Endothelial cell of umbilical vein (primary cell): ENCODE measurements around the gene B3GALNT2. TPM values are rescaled to one million over a fixed set of nuclear protein-coding genes. Genes with fewer than 3 reads are reported as not detected.

Experiments
- BruUV-seq: library from RNA; stranded (reverse); fragments of 400-500 nt; replicated peaks from 2 replicates; lab custom pipeline; 2021; lab: Mats Ljungman, UMichigan
- CTCF ChIA-PET: fragments of 300-600, 350-600 bp; sonication (Branson Sonifier 250); formaldehyde crosslinking; loops from one replicate; lab custom pipeline; 2021; ENCODE audit warnings: antibody characterized with exemption, inconsistent platforms; lab: Charles Lee
- POLR2A ChIA-PET: fragments of 300-600, 350-600 bp; sonication (Branson Sonifier 250); formaldehyde crosslinking; loops from one replicate; lab custom pipeline; 2021; ENCODE audit warnings: antibody characterized with exemption, inconsistent platforms; lab: Charles Lee
- DNase-seq: peaks from one replicate; pipeline ENCODE4 v3.0.0-alpha.2; 2011; ENCODE audit warnings: low read depth, low spot score
- FAIRE-seq: peaks from 2 replicates; lab custom pipeline; 2011; peaks lifted over from hg19 to GRCh38; lab: Jason Lieb, UNC
- H2AFZ ChIP-seq: 2 replicates; pipeline ENCODE4 v1.6.0; 2012; ENCODE audit warnings: low read depth, low read length, control low read depth, inconsistent platforms
- H3K27ac ChIP-seq: 2 replicates; pipeline ENCODE4 v1.5.1; 2011; ENCODE audit warnings: low read depth, mild to moderate bottlenecking, control low read depth, low read length, moderate library complexity; ENCODE audit not compliant: insufficient read depth
- H3K27me3 ChIP-seq, 2 experiments: 2 replicates each; pipeline versions ENCODE4 v1.6.0 to v1.6.1; 2011; ENCODE audit warnings: low read length in 2 of 2, mixed read lengths in 1 of 2; ENCODE audit not compliant: control insufficient read depth in 2 of 2, insufficient read depth in 2 of 2
- H3K36me3 ChIP-seq, 2 experiments: 2 replicates in 1 of 2; 3 replicates in 1 of 2; pipeline ENCODE4 v1.5.1; 2011; ENCODE audit warnings: low read length in 2 of 2, mild to moderate bottlenecking in 1 of 2, moderate library complexity in 1 of 2; ENCODE audit not compliant: control insufficient read depth in 2 of 2, insufficient read depth in 2 of 2; ENCODE audit errors: extremely low read depth in 1 of 2
- H3K4me1 ChIP-seq: 3 replicates; pipeline ENCODE4 v1.5.1; 2011; ENCODE audit warnings: mild to moderate bottlenecking, low read length; ENCODE audit not compliant: control insufficient read depth, insufficient read depth; ENCODE audit errors: extremely low read depth
- H3K4me2 ChIP-seq: 2 replicates; pipeline ENCODE4 v1.6.1; 2011; ENCODE audit warnings: low read length, control low read depth, mixed read lengths; ENCODE audit not compliant: insufficient read depth
- H3K4me3 ChIP-seq, 3 experiments: fragments of 200-600 bp in 1 of 3; sonication (generic), shearing (Covaris generic) in 1 of 3; replicated peaks in 1 of 3; 2 replicates each; pipeline ENCODE4 v1.5.1; 2011 to 2016; ENCODE audit warnings: control low read depth in 3 of 3, low read length in 3 of 3, mild to moderate bottlenecking in 2 of 3, inconsistent platforms in 1 of 3, low read depth in 1 of 3, moderate library complexity in 1 of 3; ENCODE audit not compliant: insufficient read depth in 1 of 3
- H3K79me2 ChIP-seq: 2 replicates; pipeline ENCODE4 v1.6.0; 2012; ENCODE audit warnings: low read length, inconsistent platforms; ENCODE audit not compliant: control insufficient read depth, insufficient read depth
- H3K9ac ChIP-seq: replicated peaks from 2 replicates; pipeline ENCODE3; 2011; ENCODE audit warnings: low read length, control low read depth; ENCODE audit not compliant: insufficient read depth; ENCODE audit errors: extremely low read depth
- H3K9me1 ChIP-seq: replicated peaks from 3 replicates; pipeline ENCODE4 v1.6.0; 2011; ENCODE audit warnings: mild to moderate bottlenecking, low read length; ENCODE audit not compliant: control insufficient read depth, insufficient read depth; ENCODE audit errors: extremely low read depth
- H3K9me3 ChIP-seq: replicated peaks from 2 replicates; pipeline ENCODE4 v1.5.1; 2012; ENCODE audit warnings: low read length, inconsistent platforms; ENCODE audit not compliant: control insufficient read depth, insufficient read depth
- H4K20me1 ChIP-seq: replicated peaks from 2 replicates; pipeline ENCODE3; 2011; ENCODE audit warnings: mild to moderate bottlenecking, low read length; ENCODE audit not compliant: control insufficient read depth, insufficient read depth; ENCODE audit errors: extremely low read depth
- CTCF ChIP-seq, 2 donors: IDR thresholded peaks; 1 replicate in 1 of 2; 2 replicates in 1 of 2; pipeline ENCODE4 v1.5.1; 2011; ENCODE audit warnings: low read length in 2 of 2, mild to moderate bottlenecking in 2 of 2, moderate library complexity in 2 of 2, control low read depth in 1 of 2, inconsistent platforms in 1 of 2, low read depth in 1 of 2; ENCODE audit not compliant: insufficient read depth in 1 of 2; ENCODE audit errors: extremely low read depth in 1 of 2
- EZH2 ChIP-seq: IDR thresholded peaks from 2 replicates; pipeline ENCODE4 v1.6.1; 2012; ENCODE audit warnings: borderline replicate concordance, low read depth, mild to moderate bottlenecking, moderate library complexity, low read length, inconsistent platforms; ENCODE audit not compliant: severe bottlenecking
- FOS ChIP-seq: IDR thresholded peaks from 2 replicates; pipeline ENCODE4 v1.6.1; 2011; ENCODE audit warnings: mild to moderate bottlenecking, low read length, moderate library complexity, borderline replicate concordance; ENCODE audit not compliant: insufficient read depth
- GATA2 ChIP-seq: IDR thresholded peaks from 2 replicates; pipeline ENCODE4 v1.7.0; 2011; ENCODE audit warnings: low read depth, mild to moderate bottlenecking, moderate library complexity, mixed read lengths, low read length; ENCODE audit not compliant: insufficient read length, insufficient read depth
- JUN ChIP-seq: IDR thresholded peaks from 2 replicates; pipeline ENCODE4 v1.6.1; 2011; ENCODE audit warnings: borderline replicate concordance, low read depth; ENCODE audit not compliant: insufficient read length, insufficient read depth
- MAX ChIP-seq: IDR thresholded peaks from 2 replicates; pipeline ENCODE4 v1.6.1; 2011; ENCODE audit not compliant: insufficient read depth, insufficient read length
- MYC ChIP-seq: IDR thresholded peaks from one replicate; pipeline ENCODE4 v1.6.1; 2011; ENCODE audit warnings: mild to moderate bottlenecking, low read depth, low read length
- POLR2A ChIP-seq: IDR thresholded peaks from 2 replicates; pipeline ENCODE4 v1.6.1; 2012; ENCODE audit warnings: low read depth, mild to moderate bottlenecking, control low read depth, low read length
- POLR2AphosphoS5 ChIP-seq: IDR thresholded peaks from 2 replicates; pipeline ENCODE4 v1.6.1; 2012; ENCODE audit warnings: low read depth, mild to moderate bottlenecking, control low read depth, low read length, moderate library complexity; ENCODE audit not compliant: insufficient read depth
- dilution Hi-C: fragments of 300-500 bp; cut with MboI; formaldehyde crosslinking; loops from one replicate; pipeline ENCODE4 v1.15.0; 2019; ENCODE audit warnings: low sequenced_read_pairs; ENCODE audit not compliant: extremely low pct_ligation_motif_present
- intact Hi-C: fragments of 100-400 bp; cut with micrococcal nuclease; formaldehyde crosslinking; loops from one replicate; pipeline ENCODE4 v1.10.0; 2022
- polyA plus RNA-seq, 4 experiments: library from polyadenylated mRNA; depleted of rRNA in 3 of 4; stranded (reverse) in 3 of 4; unstranded in 1 of 4; fragments of >200 nt; gene quantifications; 2 replicates each; pipeline versions ENCODE4 v1.2.1 to v1.2.3, GENCODE V29; 2011 to 2012; ENCODE audit warnings: missing spikeins in 1 of 4
- total RNA-seq: library from RNA; stranded (reverse); gene quantifications from 2 replicates; pipeline ENCODE4 v1.2.3, GENCODE V29; 2021

The B3GALNT2 gene
- total and polyA plus RNA-seq, 2 donors (not counting 3 experiments of a cell fraction or from before 2014, with no cell fraction given) = 12.0 to 32.2 TPM

- Histone ChIP-seq H4K20me1 (no peaks in the 10 kb centered on the region), H3K9me1 (no peaks in the 10 kb centered on the region), H3K9me3 (no peaks in the 10 kb centered on the region), H3K79me2 (no peaks in the 10 kb centered on the region), H3K4me2 (no peak overlapping the region), H2AFZ (no peak overlapping the region), H3K9ac (no peak overlapping the region), H3K36me3 (no peaks in the 10 kb centered on the region), H3K4me1 (no peaks in the 10 kb centered on the region), H3K27ac (no peak overlapping the region), H3K4me3 (no peak overlapping the region), H3K27me3 (no peaks in the 10 kb centered on the region)
- ChIA-PET POLR2A (no interaction called here), CTCF (interaction anchor here (1.5 kb wide), 1 partner anchor 49 kb away, joined by 5 read pairs; no protein-coding TSS in a partner anchor)
- TF ChIP-seq FOS (no peak), EZH2 (no peak), GATA2 (no peak), POLR2AphosphoS5 (no peak), POLR2A (no peak), MYC (no peak)
- BruUV-seq = no TSS peak
- DNase-seq = no peak
- no peak for FAIRE-seq
- dilution Hi-C loops (no loop called here), intact Hi-C loops (no loop called here)
Measured at GRCh38 chr1:235552146-235552716, 48.0 kb upstream of the B3GALNT2 start.

- no peaks in the 10 kb centered on the region for H3K36me3 ChIP-seq
- POLR2A ChIA-PET = no interaction called here
- no peak for DNase-seq
- BruUV-seq = no TSS peak
- no peaks in the 10 kb centered on the region for H4K20me1 ChIP-seq
- H3K79me2 ChIP-seq = no peaks in the 10 kb centered on the region
- no peak for FAIRE-seq
- no peaks in the 10 kb centered on the region for H3K9me3 ChIP-seq
- CTCF ChIA-PET = no interaction called here
- H3K9ac ChIP-seq = no peak overlapping the region
- no peak overlapping the region for H2AFZ ChIP-seq
- no peaks in the 10 kb centered on the region for H3K27me3 ChIP-seq
- dilution Hi-C loops (no loop called here), intact Hi-C loops (no loop called here)
- no peaks in the 10 kb centered on the region for H3K4me1 ChIP-seq
- no peak overlapping the region for H3K4me3 ChIP-seq
- no peak overlapping the region for H3K4me2 ChIP-seq
- H3K9me1 ChIP-seq = no peaks in the 10 kb centered on the region
- TF ChIP-seq GATA2 (no peak), EZH2 (no peak), JUN (no peak), POLR2A (no peak), CTCF (IDR thresholded peaks at IDR 0.05; ENCODE audit: extremely low read depth in 1 of 2, insufficient read depth in 1 of 2, low read depth in 1 of 2, low read length in 2 of 2) (no peak), MYC (no peak), POLR2AphosphoS5 (no peak), MAX (no peak), FOS (no peak)
- no peak overlapping the region for H3K27ac ChIP-seq
Measured at GRCh38 chr1:235549351-235550139, 45.3 kb upstream of the B3GALNT2 start.
